RKO (cell line): ENCODE results near the gene SH2D3C.

ENCODE experiments used
- DNase-seq: peaks from one replicate; pipeline ENCODE4 v3.0.0-alpha.2; 2016; ENCODE audit warnings: low spot score

SH2D3C gene, protein sequence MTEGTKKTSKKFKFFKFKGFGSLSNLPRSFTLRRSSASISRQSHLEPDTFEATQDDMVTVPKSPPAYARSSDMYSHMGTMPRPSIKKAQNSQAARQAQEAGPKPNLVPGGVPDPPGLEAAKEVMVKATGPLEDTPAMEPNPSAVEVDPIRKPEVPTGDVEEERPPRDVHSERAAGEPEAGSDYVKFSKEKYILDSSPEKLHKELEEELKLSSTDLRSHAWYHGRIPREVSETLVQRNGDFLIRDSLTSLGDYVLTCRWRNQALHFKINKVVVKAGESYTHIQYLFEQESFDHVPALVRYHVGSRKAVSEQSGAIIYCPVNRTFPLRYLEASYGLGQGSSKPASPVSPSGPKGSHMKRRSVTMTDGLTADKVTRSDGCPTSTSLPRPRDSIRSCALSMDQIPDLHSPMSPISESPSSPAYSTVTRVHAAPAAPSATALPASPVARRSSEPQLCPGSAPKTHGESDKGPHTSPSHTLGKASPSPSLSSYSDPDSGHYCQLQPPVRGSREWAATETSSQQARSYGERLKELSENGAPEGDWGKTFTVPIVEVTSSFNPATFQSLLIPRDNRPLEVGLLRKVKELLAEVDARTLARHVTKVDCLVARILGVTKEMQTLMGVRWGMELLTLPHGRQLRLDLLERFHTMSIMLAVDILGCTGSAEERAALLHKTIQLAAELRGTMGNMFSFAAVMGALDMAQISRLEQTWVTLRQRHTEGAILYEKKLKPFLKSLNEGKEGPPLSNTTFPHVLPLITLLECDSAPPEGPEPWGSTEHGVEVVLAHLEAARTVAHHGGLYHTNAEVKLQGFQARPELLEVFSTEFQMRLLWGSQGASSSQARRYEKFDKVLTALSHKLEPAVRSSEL

DNA sequence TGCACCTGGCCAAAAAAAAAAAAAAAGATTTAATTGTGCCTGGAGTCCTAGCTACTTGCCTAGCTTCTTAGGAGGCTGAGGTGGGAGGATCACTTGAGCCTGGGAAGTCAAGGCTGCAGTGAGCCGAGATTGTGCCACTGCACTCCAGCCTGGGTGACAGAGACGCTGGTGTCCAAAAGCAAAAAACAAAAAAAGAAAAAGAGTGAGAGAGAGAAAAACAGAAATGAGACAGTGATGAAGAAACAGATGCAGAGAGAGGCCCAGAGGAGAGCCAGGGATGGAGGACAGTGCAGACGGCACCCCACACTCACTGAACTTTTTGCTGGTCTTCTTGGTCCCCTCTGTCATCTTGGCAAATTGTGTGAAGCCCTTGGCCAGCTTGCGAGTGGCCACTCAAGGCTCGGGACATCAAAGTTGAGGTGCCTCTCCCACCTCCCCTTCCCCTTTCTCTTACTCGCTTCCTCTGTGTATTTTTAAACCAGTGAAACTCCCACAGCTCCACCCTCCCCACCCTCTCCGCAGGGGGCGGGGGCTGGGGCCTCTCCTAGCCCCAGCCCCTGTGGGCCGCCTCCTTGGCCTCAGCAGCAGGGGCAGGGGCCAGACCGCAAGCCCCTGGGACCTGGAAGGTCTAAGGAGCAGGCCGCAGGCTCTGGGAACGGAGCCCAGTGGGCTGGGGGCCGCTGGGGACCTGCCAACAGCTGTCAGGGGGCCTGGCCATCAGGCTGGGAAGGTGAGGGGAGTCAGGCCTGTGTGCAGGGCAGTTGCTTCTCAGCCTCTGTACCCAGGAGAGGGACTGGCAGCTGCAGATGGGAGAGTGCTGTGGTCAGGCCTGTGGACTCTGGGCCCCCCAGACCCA is at the start of gene SH2D3C:
SH2D3C (minus strand) TSS at position 387 of the 856 bp plus-strand sequence; CDS start at position 348, 39 bp downstream.
- DNase-seq, result no peak

DNA sequence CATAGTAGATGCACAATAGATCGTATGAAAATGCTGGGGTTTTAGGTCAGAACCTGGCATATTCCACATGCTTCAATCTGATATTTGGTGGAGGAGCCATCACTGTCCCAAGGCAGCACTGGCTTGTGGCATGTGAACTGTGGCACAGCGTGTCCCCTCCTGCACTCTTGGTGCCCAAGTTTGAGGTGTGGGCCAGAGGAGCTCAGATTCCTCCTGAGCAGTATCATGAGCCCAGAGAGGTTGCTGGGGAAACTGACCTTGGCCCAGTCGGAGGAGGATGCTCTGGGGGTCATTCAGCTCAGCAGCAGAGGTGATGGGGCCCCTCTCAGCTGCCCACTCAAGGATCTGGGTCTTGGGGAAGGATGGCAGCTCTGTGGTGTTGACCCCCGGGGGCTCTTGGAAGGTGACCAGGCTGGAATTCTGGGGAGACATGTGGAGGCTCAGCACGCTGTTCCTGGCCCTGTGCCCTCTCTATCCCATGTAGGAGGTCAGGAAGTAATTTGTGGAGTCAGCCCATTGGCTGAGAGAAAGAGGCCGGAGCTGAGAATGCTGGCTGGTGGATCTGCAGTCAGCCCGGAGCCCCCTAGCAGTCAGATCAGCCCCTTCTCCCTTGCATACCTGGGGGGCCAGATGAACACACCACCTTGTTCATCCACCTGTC is 47.9 kb upstream of the SH2D3C start:
- DNase-seq, result no peak

DNA sequence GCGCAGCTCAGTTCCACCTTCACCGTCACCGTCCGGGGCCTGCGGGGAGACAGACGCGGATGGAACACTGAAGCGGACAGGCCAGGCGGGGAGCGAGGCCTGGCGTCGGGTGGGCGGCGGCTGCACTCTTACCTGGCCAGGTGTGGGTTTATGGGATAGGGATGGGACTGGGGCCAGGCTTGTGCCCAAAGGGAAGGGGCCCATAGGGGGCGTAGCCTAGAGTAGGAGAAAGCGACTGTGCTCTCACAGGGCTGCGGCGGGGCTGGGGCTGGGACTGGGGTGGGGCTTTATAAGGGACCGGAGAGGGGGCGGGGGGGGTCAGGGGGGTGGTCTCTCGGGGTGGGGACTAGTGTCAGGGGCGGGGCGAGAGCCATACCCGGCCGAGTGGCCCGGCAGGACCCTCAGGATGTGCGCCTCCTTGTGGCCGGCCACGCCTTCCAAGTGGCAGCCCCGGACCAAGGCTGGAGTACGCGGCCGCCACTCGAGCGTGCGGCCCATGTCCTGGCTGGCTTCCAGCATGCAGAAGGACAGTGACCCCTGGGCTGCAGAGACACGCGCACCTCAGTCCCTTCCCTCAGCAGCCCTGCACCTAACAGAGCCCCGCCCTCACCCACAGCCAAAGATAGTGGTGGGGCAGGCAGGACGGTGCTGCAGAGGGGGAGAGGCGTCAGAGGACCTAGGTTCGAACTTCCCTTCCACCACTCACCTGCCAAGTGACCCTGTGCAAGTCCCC is 47.0 kb upstream of the SH2D3C start:
- DNase-seq, result no peak

DNA sequence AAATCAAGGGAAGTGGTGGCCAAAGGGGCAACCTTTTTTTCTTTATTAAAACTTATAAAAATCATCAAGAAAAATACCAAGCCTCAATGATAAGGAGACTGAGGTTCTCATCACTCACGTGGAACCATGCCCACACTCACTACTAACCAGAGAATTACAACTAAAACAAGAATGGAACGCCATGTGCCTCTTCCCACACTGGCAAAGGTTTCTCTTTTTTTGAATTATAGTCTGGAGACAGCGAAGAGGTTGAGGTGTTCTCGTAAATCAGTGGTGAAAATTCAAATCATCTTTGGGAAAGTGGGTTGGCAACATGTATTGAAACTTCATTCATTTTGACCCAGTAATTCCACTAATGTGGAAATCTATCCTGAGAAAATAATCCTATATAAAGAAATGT is 43.6 kb upstream of the SH2D3C start:
- DNase-seq, result no peak

DNA sequence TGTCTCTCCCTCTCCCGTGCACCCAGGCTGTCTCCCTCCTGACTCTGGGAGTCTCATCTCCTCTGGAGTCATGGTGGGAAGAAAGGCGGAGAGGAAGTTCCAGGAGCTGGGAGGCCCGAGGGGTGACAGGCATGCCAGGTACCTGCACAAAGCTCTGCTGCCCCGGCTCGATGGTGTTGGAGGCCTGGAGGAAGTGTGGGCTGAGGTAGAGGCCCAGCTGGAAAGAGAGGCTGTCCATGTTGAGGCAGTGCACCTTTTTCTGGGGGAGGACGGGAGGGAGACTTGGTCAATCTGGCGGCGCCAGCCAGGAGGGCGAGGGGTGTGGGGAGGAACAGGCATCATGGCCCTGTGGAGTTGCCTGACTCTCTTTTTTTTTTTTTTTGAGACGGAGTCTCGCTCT is 40.1 kb upstream of the SH2D3C start:
- no peak for DNase-seq

DNA sequence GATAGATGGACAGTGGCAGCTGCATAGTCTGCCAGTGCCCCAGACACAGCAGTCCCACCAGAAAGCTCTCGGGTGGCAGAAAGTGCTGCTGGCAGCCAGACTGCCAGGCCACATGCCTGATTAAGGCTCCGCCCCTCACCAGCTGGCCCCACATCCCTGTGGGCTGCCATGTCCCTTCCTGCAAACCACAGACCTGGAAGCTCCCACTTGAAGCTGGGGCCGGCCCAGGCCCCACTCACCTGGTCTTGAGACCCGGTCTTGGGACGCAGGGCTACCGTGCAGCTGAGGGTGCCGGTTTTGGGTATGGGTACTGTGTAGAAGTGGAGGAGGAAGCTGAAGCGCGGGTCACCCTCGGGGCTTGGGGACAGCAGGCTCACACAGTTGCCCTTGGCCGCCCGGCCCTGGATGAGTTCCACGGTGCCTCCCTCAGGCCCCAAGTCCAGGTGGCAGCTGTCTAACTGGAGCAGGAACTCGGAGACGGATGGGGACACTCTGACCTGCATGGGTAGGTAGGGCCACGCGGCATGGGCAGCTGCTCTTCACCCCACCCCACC is 39.5 kb upstream of the SH2D3C start:
- DNase-seq, result no peak

GRCh38 chr9:127816728-127817127 is 38.3 kb upstream of the SH2D3C start:
- no peak for DNase-seq

DNA sequence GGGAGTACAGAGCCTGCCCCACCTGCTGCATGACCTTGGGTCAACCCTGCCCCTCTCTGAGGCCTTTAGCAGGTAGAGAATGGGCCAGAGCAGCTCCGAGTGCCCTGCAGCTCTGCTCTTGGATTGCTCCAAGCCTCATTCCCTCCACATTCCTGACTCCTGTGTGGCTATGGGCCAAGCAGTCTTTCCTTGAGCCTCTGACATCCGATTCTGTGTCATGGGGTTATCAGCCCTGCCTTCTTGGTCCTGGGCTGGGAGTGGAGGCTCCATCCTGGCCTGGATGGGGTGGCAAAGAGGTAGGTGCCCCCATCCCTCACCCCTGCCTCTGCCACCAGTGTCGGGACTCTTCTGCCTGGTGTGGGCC is 37.9 kb upstream of the SH2D3C start:
- DNase-seq, result no peak

DNA sequence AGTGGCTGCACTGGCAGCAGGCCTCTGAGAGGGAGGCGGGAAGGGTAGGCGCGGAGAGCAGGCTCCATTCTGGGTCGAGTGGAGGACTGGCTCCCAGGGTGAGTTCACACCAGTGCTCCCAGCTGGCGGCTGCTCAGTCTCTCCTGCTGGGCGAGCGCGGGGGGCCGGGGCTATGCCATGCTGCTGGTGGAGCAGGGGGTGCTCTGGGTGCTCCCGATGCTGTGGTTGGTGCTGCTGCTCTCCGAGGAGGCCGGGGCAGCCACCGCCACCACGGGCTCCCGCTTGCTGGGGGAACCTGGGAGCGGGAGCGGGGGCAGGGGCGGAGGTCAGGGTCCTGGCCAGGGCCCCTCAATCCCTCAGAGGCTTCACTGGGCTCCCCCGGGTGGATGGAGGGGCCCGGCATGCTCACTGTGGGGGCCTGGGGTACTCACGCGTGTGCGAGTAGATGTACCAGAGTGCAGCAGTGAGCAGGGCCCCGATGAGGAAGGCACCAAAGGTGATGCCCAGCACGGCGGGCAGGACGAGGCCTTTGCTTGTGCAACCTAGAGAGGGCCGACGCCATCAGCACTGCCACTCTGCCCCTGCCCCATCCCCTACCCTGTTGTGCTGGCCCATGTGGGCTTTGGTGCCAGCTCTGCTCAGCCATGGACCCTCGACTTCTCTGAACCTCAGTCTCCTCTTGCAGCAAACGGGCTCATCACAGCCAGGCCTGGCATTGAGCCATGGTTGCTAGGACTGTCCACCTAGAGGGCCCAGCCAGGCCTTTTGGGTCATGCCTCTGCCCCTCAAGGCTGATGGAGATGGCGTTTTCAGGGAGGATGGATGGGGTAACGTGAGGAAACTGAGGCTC is 37.3 kb upstream of the SH2D3C start:
- no peak for DNase-seq

DNA sequence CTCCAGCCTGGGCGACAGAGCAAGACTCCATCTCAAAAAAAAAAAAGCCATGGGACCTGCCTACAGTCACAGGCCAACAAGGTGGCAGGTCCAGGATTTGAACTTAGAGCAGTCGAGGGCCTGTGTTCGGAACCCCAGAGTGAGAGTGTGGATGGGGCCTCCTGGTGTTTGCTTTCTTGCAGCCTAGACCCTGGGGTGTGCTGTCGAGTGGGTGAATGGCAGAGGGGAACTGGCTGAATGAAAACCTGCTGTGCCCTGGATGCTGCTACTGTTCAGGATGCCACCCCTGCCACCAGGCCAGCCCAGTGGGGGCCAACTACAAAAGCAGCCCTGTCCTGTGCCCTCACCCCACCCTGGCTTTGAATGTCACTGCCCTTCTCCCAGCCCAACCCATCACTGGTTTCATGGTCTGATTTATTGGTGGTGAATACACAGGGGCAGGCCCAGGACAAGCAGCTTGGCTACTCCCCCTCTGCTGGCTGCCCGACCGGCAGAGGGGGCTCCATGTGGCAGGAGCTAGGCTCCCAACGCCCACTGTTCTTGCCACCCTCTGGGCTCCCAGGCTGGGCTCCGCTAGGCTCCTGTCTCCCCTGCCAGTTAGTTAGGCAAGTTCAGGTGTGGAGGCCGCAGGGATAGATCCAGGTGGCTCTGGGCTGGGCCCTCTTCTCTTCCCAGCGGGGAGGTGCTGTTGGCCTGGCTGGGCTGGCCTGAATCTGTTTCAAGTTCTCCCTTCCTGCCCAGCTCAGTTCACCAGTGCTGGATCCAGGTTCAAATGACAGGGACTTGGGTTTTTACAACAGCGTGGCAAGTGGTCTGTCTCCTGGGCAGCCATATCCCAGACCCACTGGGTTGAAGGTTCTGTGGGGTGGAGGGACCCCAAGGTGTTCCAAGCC is 36.4 kb upstream of the SH2D3C start:
- no peak for DNase-seq

DNA sequence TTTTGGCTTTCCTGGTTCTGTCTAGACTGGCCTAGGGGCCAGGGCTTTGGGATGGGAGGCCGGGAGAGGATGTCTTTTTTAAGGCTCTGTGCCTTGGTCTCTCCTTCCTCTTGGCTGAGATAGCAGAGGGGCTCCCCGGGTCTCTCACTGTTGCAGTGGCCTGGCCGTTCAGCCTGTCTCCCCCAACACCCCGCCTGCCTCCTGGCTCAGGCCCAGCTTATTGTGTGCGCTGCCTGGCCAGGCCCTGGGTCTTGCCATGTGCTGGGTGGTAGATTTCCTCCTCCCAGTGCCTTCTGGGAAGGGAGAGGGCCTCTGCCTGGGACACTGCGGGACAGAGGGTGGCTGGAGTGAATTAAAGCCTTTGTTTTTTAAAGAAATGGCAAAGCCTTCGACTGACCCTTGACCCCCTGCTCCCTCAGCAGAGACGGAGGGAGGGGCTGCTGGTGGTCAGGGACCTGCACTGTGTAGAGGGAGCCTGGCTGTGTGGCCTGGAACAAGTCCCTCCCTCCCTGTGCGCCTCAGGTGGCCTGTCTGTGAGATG is 35.3 kb upstream of the SH2D3C start:
- no peak for DNase-seq

DNA sequence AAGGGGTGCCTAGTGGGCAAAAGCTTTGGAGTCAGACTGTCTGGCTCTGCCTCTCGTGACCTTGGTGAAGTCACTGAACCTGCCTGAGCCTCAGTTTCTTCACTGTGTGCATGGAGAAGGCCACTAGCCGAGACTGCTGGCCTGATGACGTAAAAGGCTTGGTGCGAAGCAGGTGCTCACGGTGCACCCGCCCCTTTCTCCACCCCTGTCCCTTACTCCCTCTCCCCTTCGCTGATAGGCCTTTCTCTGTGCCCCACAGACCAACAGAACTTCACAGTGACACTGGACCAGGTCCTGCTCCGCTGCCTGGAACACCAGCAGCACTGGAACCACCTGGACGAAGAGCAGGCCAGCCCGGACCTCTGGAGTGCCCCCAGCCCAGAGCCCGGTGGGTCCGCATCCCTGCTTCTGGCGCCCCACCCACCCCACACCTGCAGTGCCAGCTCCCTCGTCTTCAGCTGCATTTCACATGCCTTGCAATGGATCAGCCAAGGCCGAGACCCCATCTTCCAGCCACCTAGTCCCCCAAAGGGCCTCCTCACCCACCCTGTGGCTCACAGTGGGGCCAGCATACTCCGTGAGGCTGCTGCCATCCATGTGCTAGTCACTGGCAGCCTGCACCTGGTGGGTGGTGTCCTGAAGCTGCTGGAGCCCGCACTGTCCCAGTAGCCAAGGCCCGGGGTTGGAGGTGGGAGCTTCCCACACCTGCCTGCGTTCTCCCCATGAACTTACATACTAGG is 34.6 kb upstream of the SH2D3C start:
- no peak for DNase-seq

DNA sequence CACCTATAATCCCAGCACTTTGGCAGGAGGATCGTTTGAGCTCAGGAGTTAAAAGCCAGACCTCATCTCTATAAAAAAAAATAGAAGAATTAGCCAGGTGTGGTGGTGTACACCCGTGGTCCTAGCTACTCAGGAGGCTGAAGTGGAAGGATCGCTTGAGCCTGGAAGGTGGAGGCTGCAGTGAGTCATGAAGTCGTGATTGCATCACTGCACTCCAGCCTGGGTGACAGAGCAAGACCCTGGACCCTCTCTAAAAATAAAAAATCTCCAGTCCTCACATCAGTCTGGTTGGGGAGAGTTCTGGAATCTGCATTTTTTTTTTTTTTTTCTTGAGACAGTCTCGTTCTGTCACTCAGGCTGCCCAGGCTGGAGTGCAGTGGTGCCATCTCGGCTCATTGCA is 33.5 kb upstream of the SH2D3C start:
- no peak for DNase-seq

GRCh38 chr9:127810378-127811187 is 32.1 kb upstream of the SH2D3C start:
- no peak for DNase-seq

DNA sequence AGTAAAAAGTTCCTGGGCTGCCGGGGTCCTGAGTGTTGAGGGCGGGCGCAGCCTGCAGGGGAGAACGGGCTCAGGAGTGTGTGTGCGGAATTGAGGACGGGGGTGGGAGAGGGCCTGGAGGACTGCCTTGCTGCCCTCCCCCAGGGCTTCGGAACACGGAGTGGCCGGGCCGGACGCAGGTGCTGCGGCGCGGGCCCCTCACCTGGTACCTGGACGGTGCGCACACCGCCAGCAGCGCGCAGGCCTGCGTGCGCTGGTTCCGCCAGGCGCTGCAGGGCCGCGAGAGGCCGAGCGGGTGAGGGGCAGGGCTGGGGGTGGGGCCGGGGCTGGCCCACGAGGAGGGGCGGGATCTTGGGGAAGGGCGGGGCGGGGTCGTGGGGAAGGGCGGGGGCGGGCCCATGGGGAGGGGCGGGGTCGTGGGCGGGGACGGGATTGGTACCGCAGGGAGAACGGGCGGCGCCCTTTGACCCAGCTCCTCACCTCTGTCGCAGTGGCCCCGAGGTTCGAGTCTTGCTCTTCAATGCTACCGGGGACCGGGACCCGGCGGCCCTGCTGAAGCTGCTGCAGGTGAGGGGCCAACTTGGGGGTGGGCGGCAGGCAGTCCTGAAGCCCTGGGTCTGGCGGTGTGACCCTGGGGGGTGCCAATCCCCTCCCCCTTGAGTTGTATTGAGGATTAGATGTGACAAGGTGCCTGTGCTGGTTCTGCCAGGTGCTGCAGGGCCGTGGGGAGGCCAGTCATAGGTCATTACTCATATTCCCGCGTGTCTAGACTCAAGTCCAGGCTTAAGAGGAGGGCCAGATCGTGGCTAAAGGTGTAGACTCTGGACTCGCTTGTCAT is 31.3 kb upstream of the SH2D3C start:
- DNase-seq, result no peak

GRCh38 chr9:127809002-127809539 is 30.6 kb upstream of the SH2D3C start:
- no peak for DNase-seq
